Astrocyte (in vitro differentiated cells and primary cell): ENCODE measurements around the gene SPEM3. TPM values are rescaled to one million over a fixed set of nuclear protein-coding genes. Genes with fewer than 3 reads are reported as not detected.

Source experiments
- DNase-seq: peaks from one replicate; pipeline ENCODE4 v3.0.0-alpha.2; 2010; ENCODE audit warnings: low read depth
- FAIRE-seq: peaks from 2 replicates; lab custom pipeline; 2011; peaks lifted over from hg19 to GRCh38; lab: Jason Lieb, UNC
- H2AFZ ChIP-seq: 2 replicates; pipeline ENCODE4 v1.6.0; 2012; ENCODE audit warnings: low read depth, low read length, inconsistent platforms
- H3K27ac ChIP-seq: 2 replicates; pipeline ENCODE4 v1.5.1; 2011; ENCODE audit warnings: low read depth, low read length, inconsistent platforms
- H3K27me3 ChIP-seq: 2 replicates; pipeline ENCODE4 v1.6.0; 2011; ENCODE audit warnings: low read length, inconsistent platforms; ENCODE audit not compliant: insufficient read depth
- H3K36me3 ChIP-seq: 2 replicates; pipeline ENCODE4 v1.5.1; 2011; ENCODE audit warnings: low read length, inconsistent platforms; ENCODE audit not compliant: insufficient read depth
- H3K4me1 ChIP-seq: 2 replicates; pipeline ENCODE4 v1.5.1; 2011; ENCODE audit warnings: low read length, inconsistent platforms; ENCODE audit not compliant: insufficient read depth
- H3K4me2 ChIP-seq: 2 replicates; pipeline ENCODE4 v1.6.0; 2012; ENCODE audit warnings: low read length, inconsistent platforms
- H3K4me3 ChIP-seq: 2 replicates; pipeline ENCODE4 v1.5.1; 2011; ENCODE audit warnings: low read depth, mild to moderate bottlenecking, low read length, inconsistent platforms; ENCODE audit not compliant: insufficient read depth
- H3K79me2 ChIP-seq: 2 replicates; pipeline ENCODE4 v1.6.0; 2012; ENCODE audit warnings: mild to moderate bottlenecking, low read length, inconsistent platforms; ENCODE audit not compliant: insufficient read depth
- H3K9ac ChIP-seq: 2 replicates; pipeline ENCODE4 v1.6.0; 2012; ENCODE audit warnings: mild to moderate bottlenecking, low read length, inconsistent platforms
- H3K9me3 ChIP-seq: 2 replicates; pipeline ENCODE4 v1.5.1; 2012; ENCODE audit warnings: low read depth, mild to moderate bottlenecking, low read length, inconsistent platforms; ENCODE audit not compliant: insufficient read depth
- H4K20me1 ChIP-seq: 2 replicates; pipeline ENCODE4 v1.6.0; 2012; ENCODE audit warnings: low read length, inconsistent platforms; ENCODE audit not compliant: insufficient read depth
- H3K27ac Mint-ChIP-seq: one replicate; pipeline ENCODE4 v1.8.0; 2021; ENCODE audit warnings: mild to moderate bottlenecking, mixed read lengths; ENCODE audit not compliant: unreplicated experiment
- H3K27me3 Mint-ChIP-seq: one replicate; pipeline ENCODE4 v1.8.0; 2021; ENCODE audit warnings: low read depth, mixed read lengths; ENCODE audit not compliant: unreplicated experiment
- H3K36me3 Mint-ChIP-seq: one replicate; pipeline ENCODE4 v1.8.0; 2021; ENCODE audit warnings: low read depth, mixed read lengths; ENCODE audit not compliant: unreplicated experiment
- H3K4me1 Mint-ChIP-seq: one replicate; pipeline ENCODE4 v1.8.0; 2021; ENCODE audit warnings: low read depth, mixed read lengths; ENCODE audit not compliant: unreplicated experiment
- H3K4me3 Mint-ChIP-seq: one replicate; pipeline ENCODE4 v1.8.0; 2021; ENCODE audit warnings: mild to moderate bottlenecking, moderate library complexity, mixed read lengths; ENCODE audit not compliant: unreplicated experiment
- H3K9me3 Mint-ChIP-seq: one replicate; pipeline ENCODE4 v1.8.0; 2021; ENCODE audit warnings: mild to moderate bottlenecking, mixed read lengths; ENCODE audit not compliant: unreplicated experiment
- CTCF ChIP-seq: IDR thresholded peaks from 2 replicates; pipeline ENCODE4 v1.5.1; 2011; ENCODE audit warnings: low read depth, mild to moderate bottlenecking, inconsistent platforms, low read length, moderate library complexity; ENCODE audit not compliant: insufficient read depth
- EZH2 ChIP-seq: IDR thresholded peaks from 2 replicates; pipeline ENCODE4 v1.6.1; 2012; ENCODE audit warnings: mild to moderate bottlenecking, low read length, inconsistent platforms; ENCODE audit not compliant: insufficient read depth
- total RNA-seq: library from RNA; stranded (reverse); gene quantifications from 2 replicates; pipeline ENCODE4 v1.2.1, GENCODE V29; 2021

The SPEM3 gene
- total RNA-seq, 1 donor from 2014 or later = not detected

GRCh38 chr17:7476494-7476893, 47.8 kb downstream of the SPEM3 start:
- H3K79me2 ChIP-seq = peaks cover 81% of the 10 kb centered on the region
- peaks cover 31% of the 10 kb centered on the region for H3K4me1 Mint-ChIP-seq
- H3K27ac ChIP-seq = peak overlapping the region; percentile 67
- H3K4me3 Mint-ChIP-seq = peak overlapping the region; percentile 69
- peaks cover 3% of the 10 kb centered on the region for H3K36me3 Mint-ChIP-seq
- no peak overlapping the region for H2AFZ ChIP-seq
- H3K36me3 ChIP-seq = no peaks in the 10 kb centered on the region
- peak overlapping the region; percentile 36 for H3K27ac Mint-ChIP-seq
- peak; percentile 57 for DNase-seq
- H3K27me3 ChIP-seq = no peaks in the 10 kb centered on the region
- peaks cover 38% of the 10 kb centered on the region for H3K4me1 ChIP-seq
- no peak overlapping the region for H3K4me3 ChIP-seq
- H4K20me1 ChIP-seq = peaks cover 67% of the 10 kb centered on the region
- no peaks in the 10 kb centered on the region for H3K9me3 Mint-ChIP-seq
- no peaks in the 10 kb centered on the region for H3K9me3 ChIP-seq
- peak overlapping the region; percentile 2 for H3K9ac ChIP-seq
- TF ChIP-seq CTCF = no peak
- H3K4me2 ChIP-seq = peak overlapping the region; percentile 94
- H3K27me3 Mint-ChIP-seq = no peaks in the 10 kb centered on the region
- FAIRE-seq = no peak

DNA sequence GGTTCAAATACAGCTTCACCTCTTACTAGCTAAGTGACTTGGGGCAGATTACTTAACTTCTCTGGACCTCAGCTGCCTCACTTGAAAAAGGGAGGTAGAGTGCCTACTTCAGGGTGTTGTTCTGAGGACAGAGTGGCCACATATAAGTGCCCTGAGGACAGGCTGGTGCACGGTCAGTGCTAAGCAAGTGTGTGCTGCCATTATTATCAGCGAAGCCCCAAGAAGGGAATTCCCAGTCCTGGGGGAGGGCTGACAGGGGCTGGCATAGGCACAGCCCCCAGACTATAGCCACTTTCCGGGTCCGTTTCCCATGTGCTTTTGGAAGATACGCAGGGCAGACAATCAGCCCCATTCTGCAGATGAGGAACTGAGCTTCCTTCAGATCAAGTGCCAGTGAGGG, 48.3 kb downstream of the SPEM3 start:
- H3K9ac ChIP-seq = peak overlapping the region; percentile 2
- no peaks in the 10 kb centered on the region for H3K36me3 ChIP-seq
- Mint-ChIP-seq H3K36me3 (peaks cover 3% of the 10 kb centered on the region), H3K9me3 (no peaks in the 10 kb centered on the region), H3K4me1 (peaks cover 34% of the 10 kb centered on the region), H3K4me3 (peak overlapping the region; percentile 97), H3K27me3 (no peaks in the 10 kb centered on the region), H3K27ac (no peak overlapping the region)
- DNase-seq (no peak), FAIRE-seq (no peak)
- no peak overlapping the region for H2AFZ ChIP-seq
- H4K20me1 ChIP-seq = peaks cover 62% of the 10 kb centered on the region
- H3K4me2 ChIP-seq = peak overlapping the region; percentile 94
- H3K4me3 ChIP-seq = no peak overlapping the region
- H3K79me2 ChIP-seq = peaks cover 76% of the 10 kb centered on the region
- TF ChIP-seq CTCF (no peak), EZH2 (no peak)
- H3K27me3 ChIP-seq = no peaks in the 10 kb centered on the region
- H3K9me3 ChIP-seq = no peaks in the 10 kb centered on the region
- peaks cover 38% of the 10 kb centered on the region for H3K4me1 ChIP-seq
- peak overlapping the region; percentile 67 for H3K27ac ChIP-seq

GRCh38 chr17:7477392-7478275, 49.0 kb downstream of the SPEM3 start:
- H3K27ac Mint-ChIP-seq = peak overlapping the region; percentile 42
- Histone ChIP-seq H3K4me3 (peak overlapping the region; percentile 69), H3K9ac (peak overlapping the region; percentile 93), H3K4me2 (peak overlapping the region; percentile 94), H4K20me1 (peaks cover 57% of the 10 kb centered on the region), H3K36me3 (no peaks in the 10 kb centered on the region), H3K79me2 (peaks cover 70% of the 10 kb centered on the region), H3K27me3 (no peaks in the 10 kb centered on the region), H3K4me1 (peaks cover 38% of the 10 kb centered on the region), H3K9me3 (no peaks in the 10 kb centered on the region), H2AFZ (no peak overlapping the region), H3K27ac (peak overlapping the region; percentile 67)
- peaks cover 36% of the 10 kb centered on the region for H3K4me1 Mint-ChIP-seq
- peak overlapping the region; percentile 97 for H3K4me3 Mint-ChIP-seq
- FAIRE-seq (no peak), DNase-seq (peak; percentile 85)
- no peaks in the 10 kb centered on the region for H3K27me3 Mint-ChIP-seq
- no peaks in the 10 kb centered on the region for H3K9me3 Mint-ChIP-seq
- H3K36me3 Mint-ChIP-seq = peaks cover 3% of the 10 kb centered on the region
- no peak for TF ChIP-seq CTCF
- TF ChIP-seq EZH2 = no peak
